Measurements from ENCODE around the gene ZZZ3. TPM values are rescaled to one million over a fixed set of nuclear protein-coding genes. Genes with fewer than 3 reads are reported as not detected.
A peak's percentile ranks its signal among the peaks of the same experiment; 100 is the strongest.
"Not testable (repeated sequence)": the region's sequence is repeated elsewhere in the genome, so short reads cannot be mapped to it uniquely, and the experiment has no call there.

The ZZZ3 gene
- 16.5 TPM for total RNA-seq

GRCh38 chr1:77682460-77683159 lies at the start of gene ZZZ3:
Gene ZZZ3 (minus strand): TSS chr1:77682658. CDS start chr1:77633354, 49,304 bp downstream.
- DNase-seq (ENCODE audit: low spot score) (peak; percentile 90), ATAC-seq (peak; percentile 71)

DNA sequence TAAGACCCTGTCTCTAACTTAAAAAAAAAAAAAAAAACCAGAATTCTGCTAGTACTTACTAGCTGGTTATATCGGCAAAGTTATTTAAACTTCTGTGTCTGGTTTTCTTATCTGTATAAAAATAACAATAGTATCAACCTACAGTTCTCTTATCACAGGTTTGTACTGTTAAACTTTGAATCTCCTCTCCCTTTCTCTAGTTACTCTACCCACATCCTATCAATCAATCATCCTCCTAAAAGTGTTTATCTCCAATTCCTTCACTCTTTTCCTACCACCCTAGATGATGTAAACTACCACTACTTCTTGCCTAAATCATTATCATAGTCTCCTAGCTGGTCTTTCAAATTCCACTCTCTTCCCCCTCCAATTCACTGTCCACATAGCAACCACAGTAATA lies 49.6 kb upstream of the ZZZ3 start:
- no peak for DNase-seq (ENCODE audit: low spot score)
- ATAC-seq: no peak

- no peak for DNase-seq (ENCODE audit: low spot score)
- no peak for ATAC-seq
Observed at GRCh38 chr1:77725706-77726105, 43.2 kb upstream of the ZZZ3 start.

- ATAC-seq (peak; percentile 83), DNase-seq (ENCODE audit: low spot score) (no peak)
Observed at GRCh38 chr1:77718181-77718580, 35.7 kb upstream of the ZZZ3 start.

- ATAC-seq (no peak), DNase-seq (ENCODE audit: low spot score) (no peak)
Observed at GRCh38 chr1:77716065-77716464, 33.6 kb upstream of the ZZZ3 start.

DNA sequence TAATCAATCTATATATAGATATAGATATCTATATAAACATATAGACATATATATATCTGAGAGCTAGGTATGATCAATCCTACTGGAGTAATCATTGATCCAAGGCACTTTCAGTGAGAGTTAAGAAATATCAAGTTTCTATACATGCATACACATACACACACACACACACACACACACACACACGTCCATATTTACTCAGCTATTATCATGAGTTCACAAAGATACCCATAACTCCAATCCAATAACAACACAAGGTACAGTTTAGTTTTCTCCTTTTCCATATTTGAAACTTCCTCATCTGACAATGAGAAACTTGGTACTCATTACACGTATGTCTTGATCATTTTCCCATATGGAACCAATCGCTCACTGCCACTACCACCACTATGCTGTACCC lies 27.3 kb upstream of the ZZZ3 start:
- DNase-seq (ENCODE audit: low spot score) (no peak), ATAC-seq (no peak)

DNA sequence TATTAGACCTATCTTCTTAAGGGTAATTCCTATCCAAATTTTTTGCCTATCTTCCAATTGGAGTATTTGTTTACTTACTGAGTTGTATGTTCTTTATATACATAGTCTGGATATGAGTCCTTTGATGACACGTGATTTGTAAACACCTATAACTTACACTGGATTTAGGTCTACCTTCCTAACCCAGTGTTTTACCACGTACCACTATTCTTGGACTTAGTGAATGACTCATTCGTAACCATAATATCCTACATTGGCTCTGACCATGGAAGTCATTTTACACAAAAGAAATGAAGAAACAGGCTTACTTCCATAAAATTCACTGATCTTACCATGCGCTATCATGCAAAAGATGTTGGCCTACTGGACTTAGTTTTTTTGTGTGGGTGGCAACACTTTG lies 23.9 kb upstream of the ZZZ3 start:
- ATAC-seq (no peak), DNase-seq (ENCODE audit: low spot score) (no peak)

GRCh38 chr1:77704736-77705135 lies 22.3 kb upstream of the ZZZ3 start:
- no peak for ATAC-seq
- no peak for DNase-seq (ENCODE audit: low spot score)

GRCh38 chr1:77699673-77700072 lies 17.2 kb upstream of the ZZZ3 start:
- DNase-seq (ENCODE audit: low spot score); ATAC-seq: not testable (repeated sequence)

- DNase-seq (ENCODE audit: low spot score) (no peak), ATAC-seq (no peak)
Observed at GRCh38 chr1:77697441-77697840, 15.0 kb upstream of the ZZZ3 start.

DNA sequence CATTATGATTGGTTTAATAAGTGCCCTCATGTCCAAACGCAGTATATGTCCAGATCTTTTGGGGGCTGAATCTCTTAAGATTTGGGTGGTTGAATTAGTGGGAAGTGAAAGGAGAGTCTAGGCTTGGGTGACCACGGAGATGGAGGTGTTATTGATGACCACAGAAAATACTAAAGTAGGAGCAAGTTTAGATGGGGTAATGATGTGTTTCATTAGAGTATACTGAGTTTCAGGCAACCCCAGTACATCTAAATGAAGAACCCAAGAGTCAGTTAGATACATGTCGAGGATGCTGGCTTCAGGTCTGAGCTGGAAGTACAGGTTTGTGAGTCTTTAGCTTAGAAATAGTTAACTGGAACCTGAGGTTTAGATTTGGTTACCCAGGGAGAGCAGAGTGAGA lies 6.5 kb upstream of the ZZZ3 start:
- no peak for ATAC-seq
- DNase-seq (ENCODE audit: low spot score): no peak

DNA sequence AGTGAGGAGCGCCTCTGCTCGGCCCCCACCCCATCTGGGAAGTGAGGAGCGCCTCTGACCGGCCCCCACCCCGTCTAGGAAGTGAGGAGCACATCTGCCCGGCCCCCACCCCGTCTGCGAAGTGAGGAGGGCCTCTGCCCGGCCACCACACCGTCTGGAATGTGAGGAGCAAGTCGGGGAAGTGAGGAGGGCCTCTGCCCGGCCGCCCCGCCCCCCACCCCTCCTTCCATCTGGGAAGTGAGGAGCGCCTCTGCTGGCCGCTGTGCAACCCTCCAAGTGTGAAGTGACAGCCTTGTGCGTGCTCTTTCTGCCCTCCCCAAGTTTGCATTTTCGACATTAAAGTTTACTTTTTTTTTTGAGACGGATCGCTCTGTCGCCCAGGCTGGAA lies 5.1 kb upstream of the ZZZ3 start:
- no peak for DNase-seq (ENCODE audit: low spot score)
- ATAC-seq: no peak

GRCh38 chr1:77686796-77687518 lies 4.5 kb upstream of the ZZZ3 start:
- no peak for DNase-seq (ENCODE audit: low spot score)
- no peak for ATAC-seq

- peak; percentile 89 for ATAC-seq
- peak; percentile 95 for DNase-seq (ENCODE audit: low spot score)
Observed at GRCh38 chr1:77683160-77684148, 996 bp upstream of the ZZZ3 start.

DNA sequence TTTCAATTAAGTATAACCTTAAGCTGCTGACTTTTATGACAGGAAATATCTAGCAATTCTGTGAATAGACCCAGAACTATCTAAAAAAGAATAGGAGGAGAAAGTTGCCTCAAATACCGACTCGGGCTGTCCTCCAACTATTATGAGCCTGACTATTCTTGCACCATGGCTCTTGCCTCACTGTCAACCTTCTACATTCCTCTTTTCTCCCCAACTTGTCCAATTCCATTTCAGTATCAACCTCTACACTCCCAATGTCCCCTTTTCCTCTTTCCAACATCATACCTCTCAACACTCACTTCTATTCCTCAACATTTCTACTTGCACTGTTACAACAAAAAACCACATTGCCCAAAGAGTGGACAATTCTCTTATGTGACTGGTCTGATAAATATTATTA lies 2.3 kb downstream of the ZZZ3 start:
- ATAC-seq (no peak), DNase-seq (ENCODE audit: low spot score) (no peak)

DNA sequence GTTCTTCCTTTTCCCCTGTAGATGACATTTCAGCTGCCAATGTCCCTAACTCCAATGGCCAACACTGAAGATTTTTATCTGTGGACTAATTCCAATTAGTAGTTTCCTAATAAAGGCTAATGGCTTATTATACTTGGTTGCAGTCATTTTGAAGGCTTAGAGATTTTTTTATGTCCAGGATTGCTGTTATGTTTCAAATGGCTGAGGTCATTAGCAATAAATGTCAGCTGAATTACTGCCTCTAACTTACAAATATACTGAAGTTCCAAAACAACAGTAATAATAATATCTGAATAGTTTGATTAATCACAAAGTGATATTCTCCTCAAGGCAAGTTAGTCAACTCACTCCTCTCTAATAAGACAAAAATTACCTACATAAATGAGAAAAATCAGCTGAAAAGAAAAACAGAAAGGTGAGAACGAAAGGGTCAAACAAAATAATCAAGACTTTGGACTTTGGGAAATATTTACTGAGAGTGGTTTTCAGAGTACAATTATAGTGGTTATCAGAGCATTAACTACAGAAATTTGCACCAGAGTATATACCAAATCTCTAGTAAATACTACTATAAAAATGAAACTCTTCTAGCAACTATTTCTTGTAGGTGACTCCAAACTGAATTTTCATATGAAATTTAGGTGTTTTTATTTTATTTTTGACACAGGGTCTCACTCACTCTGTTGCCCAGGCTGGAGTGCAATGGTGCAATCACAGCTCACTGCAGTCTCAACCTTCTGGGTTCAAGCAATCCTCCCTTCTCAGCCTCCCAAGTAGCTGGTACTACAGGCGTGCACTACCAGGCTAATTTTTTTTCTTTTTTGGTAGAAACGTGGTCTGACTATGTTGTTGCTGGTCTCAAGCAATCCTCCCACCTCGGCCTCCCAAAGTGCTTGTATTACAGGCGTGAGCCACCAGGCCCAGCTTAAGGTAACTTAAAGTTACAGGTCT lies 3.5 kb downstream of the ZZZ3 start:
- peak; percentile 11 for ATAC-seq
- no peak for DNase-seq (ENCODE audit: low spot score)

DNA sequence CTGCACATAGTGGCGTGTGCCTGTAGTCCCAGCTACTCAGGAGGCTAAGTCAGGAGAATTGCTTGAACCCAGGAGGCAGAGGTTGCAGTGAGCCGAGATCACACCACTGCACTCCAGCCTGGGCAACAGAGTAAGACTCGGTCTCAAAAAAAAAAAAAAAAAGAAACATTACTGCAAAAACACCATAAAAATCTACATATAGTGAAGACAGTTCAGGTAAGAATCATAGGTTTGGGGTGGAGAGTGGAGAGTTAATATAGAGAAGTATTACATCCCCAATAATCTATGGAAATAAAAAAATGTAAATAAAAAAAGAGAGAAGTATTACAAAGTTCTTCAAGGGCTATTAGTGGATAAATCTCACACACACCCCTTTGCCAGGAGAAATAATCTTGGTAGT lies 7.7 kb downstream of the ZZZ3 start:
- not testable (repeated sequence) for ATAC-seq; DNase-seq (ENCODE audit: low spot score)

- DNase-seq (ENCODE audit: low spot score): no peak
- no peak for ATAC-seq
Observed at GRCh38 chr1:77673716-77674355, 8.6 kb downstream of the ZZZ3 start.

DNA sequence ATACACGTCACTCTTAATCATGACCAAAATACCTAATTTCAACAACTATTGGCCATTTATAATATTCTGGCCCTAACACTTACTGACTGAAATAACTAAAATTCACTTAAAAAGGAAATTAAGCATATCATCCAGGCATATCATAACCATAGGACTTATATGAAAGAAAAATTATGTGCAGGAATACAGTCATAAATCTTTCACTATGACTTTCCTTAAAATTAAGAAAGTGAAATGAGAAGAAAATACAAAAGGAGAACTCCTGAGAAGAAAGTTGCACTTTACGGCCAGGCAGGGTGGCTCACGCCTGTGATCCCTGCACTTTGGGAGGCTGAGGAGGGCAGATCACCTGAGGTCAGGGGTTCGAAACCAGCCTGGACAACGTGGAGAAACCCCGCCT lies 9.4 kb downstream of the ZZZ3 start:
- DNase-seq (ENCODE audit: low spot score) (no peak), ATAC-seq (no peak)

DNA sequence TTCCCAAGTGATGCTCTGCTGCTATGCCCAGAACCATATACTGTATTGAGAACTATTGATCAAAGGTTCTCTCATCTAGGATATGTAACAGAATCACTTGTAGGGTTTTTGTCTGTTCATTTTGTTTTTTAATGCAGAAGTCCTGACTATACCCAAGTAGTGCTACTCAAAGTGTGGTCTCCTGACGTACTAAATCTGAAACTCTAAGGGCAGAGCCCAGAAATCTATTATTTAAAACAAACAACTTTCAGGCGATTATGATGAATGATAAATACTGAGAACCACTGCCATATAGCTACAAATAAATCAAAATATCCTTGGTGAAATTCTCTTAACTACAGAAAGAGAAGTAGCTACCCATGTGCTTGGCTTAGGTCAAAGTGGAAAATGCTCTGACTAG lies 10.1 kb downstream of the ZZZ3 start:
- no peak for DNase-seq (ENCODE audit: low spot score)
- ATAC-seq: no peak
